ENCODE measurements around the gene SECISBP2L.

GRCh38 chr15:49093252-49094105 lies 47.2 kb upstream of the SECISBP2L start:
- TF ChIP-seq CTCF (IDR thresholded peaks at IDR 0.05 in 4 of 5, conservative IDR thresholded peaks at IDR 0.05 in 1 of 5), result no peak
- TF ChIP-seq POLR2A (IDR thresholded peaks at IDR 0.05), result no peak

Data from gastrocnemius medialis (tissue), 4 donors.